Neural progenitor cell (in vitro differentiated cells): Measurements from ENCODE around the gene RAB8B. TPM values are rescaled to one million over a fixed set of nuclear protein-coding genes. Genes with fewer than 3 reads are reported as not detected.

ENCODE experiments used
- DNase-seq: peaks from one replicate; pipeline ENCODE4 v3.0.0-alpha.2; 2016; ENCODE audit warnings: low spot score
- H2AFZ ChIP-seq: fragments of 200-600 bp; sonication (generic); replicated peaks from 2 replicates; pipeline ENCODE4 v1.6.1; 2016; ENCODE audit warnings: antibody characterized with exemption
- H3F3A ChIP-seq: fragments of 200-600 bp; sonication (generic); 2 replicates; pipeline ENCODE4 v1.6.1; 2016; ENCODE audit warnings: antibody characterized with exemption, low read depth
- H3K27ac ChIP-seq: fragments of 200-600 bp; sonication (generic); 2 replicates; pipeline ENCODE4 v1.5.1; 2016; ENCODE audit warnings: mild to moderate bottlenecking
- H3K27me3 ChIP-seq: fragments of 200-600 bp; sonication (generic); 2 replicates; pipeline ENCODE4 v1.6.1; 2016; ENCODE audit warnings: mild to moderate bottlenecking, moderate library complexity
- H3K36me3 ChIP-seq: fragments of 200-600 bp; sonication (generic); 2 replicates; pipeline ENCODE4 v1.5.1; 2016
- H3K4me1 ChIP-seq: fragments of 200-600 bp; sonication (generic); 2 replicates; pipeline ENCODE4 v1.6.1; 2016; ENCODE audit warnings: mixed run types
- H3K4me2 ChIP-seq: fragments of 200-600 bp; sonication (generic); 2 replicates; pipeline ENCODE4 v1.6.1; 2016
- H3K4me3 ChIP-seq: fragments of 200-600 bp; sonication (generic); 2 replicates; pipeline ENCODE4 v1.5.1; 2016
- H3K79me2 ChIP-seq: fragments of 200-600 bp; sonication (generic); 2 replicates; pipeline ENCODE4 v1.6.1; 2016; ENCODE audit warnings: low read depth
- H3K9ac ChIP-seq: fragments of 200-600 bp; sonication (generic); 2 replicates; pipeline ENCODE4 v1.6.1; 2016
- H3K9me3 ChIP-seq: fragments of 200-600 bp; sonication (generic); 2 replicates; pipeline ENCODE4 v1.5.1; 2016; ENCODE audit warnings: low read depth
- H4K20me1 ChIP-seq: fragments of 200-600 bp; sonication (generic); 2 replicates; pipeline ENCODE4 v1.6.1; 2016; ENCODE audit warnings: low read depth
- H3K27ac Mint-ChIP-seq: 3 replicates; pipeline ENCODE4 v1.8.0; 2021; ENCODE audit warnings: mixed read lengths
- H3K27me3 Mint-ChIP-seq: 2 replicates; pipeline ENCODE4 v1.8.0; 2022; ENCODE audit warnings: low read depth, mild to moderate bottlenecking, inconsistent platforms, moderate library complexity, mixed read lengths; ENCODE audit not compliant: insufficient read depth
- H3K36me3 Mint-ChIP-seq: 3 replicates; pipeline ENCODE4 v1.8.0; 2021; ENCODE audit warnings: mixed read lengths
- H3K4me1 Mint-ChIP-seq: 3 replicates; pipeline ENCODE4 v1.8.0; 2021; ENCODE audit warnings: mixed read lengths
- H3K4me3 Mint-ChIP-seq: 3 replicates; pipeline ENCODE4 v1.8.0; 2021; ENCODE audit warnings: mild to moderate bottlenecking, moderate library complexity, mixed read lengths
- H3K9me3 Mint-ChIP-seq: 3 replicates; pipeline ENCODE4 v1.8.0; 2020; ENCODE audit warnings: mixed read lengths
- EZH2 ChIP-seq: fragments of 200-600 bp; sonication (generic); IDR thresholded peaks from 2 replicates; pipeline ENCODE4 v1.6.1; 2017; ENCODE audit warnings: antibody characterized with exemption, mild to moderate bottlenecking, moderate library complexity
- EZH2phosphoT487 ChIP-seq: fragments of 200-600 bp; sonication (generic); IDR thresholded peaks from 2 replicates; pipeline ENCODE4 v1.6.1; 2017; ENCODE audit warnings: antibody characterized with exemption
- total RNA-seq: library from RNA; depleted of rRNA; stranded (reverse); fragments of >200 nt; gene quantifications from 2 replicates; pipeline ENCODE4 v1.2.3, GENCODE V29; 2015; ENCODE audit warnings: low replicate concordance
- TF ChIP-seq, protein P1 (sequence below): fragments of 200-600 bp; sonication (generic); IDR thresholded peaks from 2 replicates; pipeline ENCODE4 v1.5.1; 2017; ENCODE audit warnings: antibody characterized with exemption, mild to moderate bottlenecking

The RAB8B gene
- total RNA-seq, 1 donor from 2014 or later: 107 TPM

DNA sequence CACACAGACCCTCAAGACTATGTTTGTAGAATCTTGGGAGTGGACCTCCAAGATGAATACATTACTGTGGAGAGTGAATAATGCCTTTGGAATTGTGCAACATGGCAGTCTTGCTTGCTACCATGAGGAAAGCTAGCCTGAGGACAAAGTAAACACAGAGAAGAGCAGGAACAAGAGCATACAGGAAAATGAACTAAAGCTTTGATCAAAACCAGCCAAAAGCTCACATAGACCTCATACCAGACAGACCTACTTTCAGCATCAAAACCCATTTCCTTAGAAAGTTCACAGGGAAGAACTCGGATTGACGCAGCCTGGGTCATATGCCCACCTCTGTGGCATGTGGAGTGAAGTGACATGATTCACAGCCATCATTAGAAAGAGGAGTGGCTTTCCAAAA is 3.3 kb upstream of the RAB8B start:
- H3K27ac Mint-ChIP-seq: no peak overlapping the region
- no peaks in the 10 kb centered on the region for H3K9me3 Mint-ChIP-seq
- peaks cover 39% of the 10 kb centered on the region for H3K4me1 Mint-ChIP-seq
- H3K36me3 Mint-ChIP-seq: no peaks in the 10 kb centered on the region
- H4K20me1 ChIP-seq: peaks cover 7% of the 10 kb centered on the region
- no peaks in the 10 kb centered on the region for H3K9me3 ChIP-seq
- H3K4me2 ChIP-seq: no peak overlapping the region
- H3K4me3 Mint-ChIP-seq: no peak overlapping the region
- no peaks in the 10 kb centered on the region for H3K36me3 ChIP-seq
- no peak for DNase-seq
- no peaks in the 10 kb centered on the region for H3K27me3 ChIP-seq
- H3K4me3 ChIP-seq: no peak overlapping the region
- H3K27me3 Mint-ChIP-seq: peaks cover 3% of the 10 kb centered on the region
- H3F3A ChIP-seq: peaks cover 12% of the 10 kb centered on the region
- H2AFZ ChIP-seq: no peak overlapping the region
- no peak overlapping the region for H3K27ac ChIP-seq
- H3K9ac ChIP-seq: no peak overlapping the region
- TF ChIP-seq, protein P1, sequence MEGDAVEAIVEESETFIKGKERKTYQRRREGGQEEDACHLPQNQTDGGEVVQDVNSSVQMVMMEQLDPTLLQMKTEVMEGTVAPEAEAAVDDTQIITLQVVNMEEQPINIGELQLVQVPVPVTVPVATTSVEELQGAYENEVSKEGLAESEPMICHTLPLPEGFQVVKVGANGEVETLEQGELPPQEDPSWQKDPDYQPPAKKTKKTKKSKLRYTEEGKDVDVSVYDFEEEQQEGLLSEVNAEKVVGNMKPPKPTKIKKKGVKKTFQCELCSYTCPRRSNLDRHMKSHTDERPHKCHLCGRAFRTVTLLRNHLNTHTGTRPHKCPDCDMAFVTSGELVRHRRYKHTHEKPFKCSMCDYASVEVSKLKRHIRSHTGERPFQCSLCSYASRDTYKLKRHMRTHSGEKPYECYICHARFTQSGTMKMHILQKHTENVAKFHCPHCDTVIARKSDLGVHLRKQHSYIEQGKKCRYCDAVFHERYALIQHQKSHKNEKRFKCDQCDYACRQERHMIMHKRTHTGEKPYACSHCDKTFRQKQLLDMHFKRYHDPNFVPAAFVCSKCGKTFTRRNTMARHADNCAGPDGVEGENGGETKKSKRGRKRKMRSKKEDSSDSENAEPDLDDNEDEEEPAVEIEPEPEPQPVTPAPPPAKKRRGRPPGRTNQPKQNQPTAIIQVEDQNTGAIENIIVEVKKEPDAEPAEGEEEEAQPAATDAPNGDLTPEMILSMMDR: no peak
- TF ChIP-seq EZH2 (no peak), EZH2phosphoT487 (no peak)
- peaks cover 20% of the 10 kb centered on the region for H3K4me1 ChIP-seq
- H3K79me2 ChIP-seq: peaks cover 13% of the 10 kb centered on the region

DNA sequence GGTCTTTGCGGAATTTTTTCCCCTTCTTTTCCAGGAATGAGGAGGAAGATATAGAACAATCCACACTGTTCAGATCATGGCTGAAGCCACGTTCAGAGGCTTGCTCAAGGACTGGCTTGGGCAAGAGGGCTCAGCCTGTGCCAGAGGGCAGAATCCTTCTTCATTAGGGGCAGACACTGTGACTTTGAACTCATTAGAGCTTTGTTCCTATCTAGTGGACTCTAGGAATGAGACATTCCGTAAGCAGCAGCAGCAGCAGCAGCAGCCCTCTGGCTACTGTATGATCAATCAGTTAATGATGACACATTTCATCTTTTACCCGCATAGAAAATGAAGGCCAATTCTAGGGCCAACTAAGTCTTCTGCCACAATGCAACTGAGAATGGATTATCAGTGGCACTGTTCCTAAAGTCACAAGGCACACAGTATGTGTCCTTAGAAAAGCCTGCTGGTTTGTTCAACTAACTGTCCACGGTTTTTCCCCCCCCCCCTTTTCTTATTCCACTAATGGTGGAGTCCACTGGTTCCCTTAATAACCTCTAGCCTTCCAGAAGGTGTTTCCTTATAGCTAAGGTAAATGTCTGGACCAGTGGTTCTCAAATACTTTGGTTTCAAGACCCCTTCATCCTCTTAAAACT is 1.7 kb upstream of the RAB8B start:
- Histone ChIP-seq H3K79me2 (peaks cover 30% of the 10 kb centered on the region), H3F3A (peaks cover 12% of the 10 kb centered on the region), H3K9me3 (no peaks in the 10 kb centered on the region), H3K4me3 (peak overlapping the region; percentile 98), H3K27ac (no peak overlapping the region), H3K27me3 (no peaks in the 10 kb centered on the region), H3K4me2 (peak overlapping the region; percentile 81), H3K9ac (no peak overlapping the region), H3K36me3 (no peaks in the 10 kb centered on the region), H3K4me1 (peaks cover 28% of the 10 kb centered on the region), H2AFZ (no peak overlapping the region), H4K20me1 (peaks cover 22% of the 10 kb centered on the region)
- Mint-ChIP-seq H3K4me3 (peak overlapping the region; percentile 88), H3K36me3 (no peaks in the 10 kb centered on the region), H3K27ac (peak overlapping the region; percentile 86), H3K4me1 (peaks cover 51% of the 10 kb centered on the region), H3K27me3 (peaks cover 3% of the 10 kb centered on the region), H3K9me3 (no peaks in the 10 kb centered on the region)
- DNase-seq: no peak
- no peak for TF ChIP-seq EZH2phosphoT487
- TF ChIP-seq EZH2: no peak
- TF ChIP-seq, protein P1: no peak

DNA sequence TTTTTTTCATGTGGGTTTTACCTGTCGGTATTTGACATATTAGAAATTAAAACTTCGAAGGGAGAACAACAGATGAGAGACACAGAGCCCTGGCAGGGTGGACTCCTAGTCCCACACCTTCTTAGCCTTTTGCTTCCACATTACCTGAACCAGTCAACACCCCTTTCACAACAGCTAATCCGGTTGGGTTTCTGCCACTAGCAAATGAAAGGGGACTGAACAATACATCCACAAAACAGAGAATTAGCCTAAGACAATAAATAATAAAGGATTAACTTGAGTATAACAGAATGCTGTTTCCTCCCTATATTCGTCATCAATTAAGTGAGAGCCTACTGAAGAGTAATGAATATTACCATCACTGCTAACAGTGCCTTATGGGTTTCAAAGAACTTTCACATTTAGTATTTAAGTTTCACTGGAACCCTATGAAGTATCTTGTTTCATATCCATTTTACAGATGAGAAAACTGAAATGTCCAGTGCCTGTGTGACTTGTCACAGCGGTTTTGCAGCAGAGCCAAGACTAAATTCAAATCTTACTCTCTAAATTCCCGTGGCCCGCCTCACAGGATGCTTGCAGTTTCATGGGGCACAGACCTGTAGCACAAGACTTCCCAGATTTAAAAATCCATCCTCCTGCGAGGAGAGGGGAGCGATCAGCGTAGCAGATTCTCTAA is 1.0 kb upstream of the RAB8B start:
- Histone ChIP-seq H2AFZ (peak overlapping the region; percentile 82), H3K4me1 (peaks cover 28% of the 10 kb centered on the region), H3K27ac (peak overlapping the region; percentile 9), H4K20me1 (peaks cover 22% of the 10 kb centered on the region), H3K9ac (peak overlapping the region; percentile 36), H3K4me2 (peak overlapping the region; percentile 81), H3F3A (peaks cover 12% of the 10 kb centered on the region), H3K79me2 (peaks cover 37% of the 10 kb centered on the region), H3K36me3 (no peaks in the 10 kb centered on the region), H3K9me3 (no peaks in the 10 kb centered on the region), H3K27me3 (no peaks in the 10 kb centered on the region), H3K4me3 (peak overlapping the region; percentile 98)
- H3K36me3 Mint-ChIP-seq: peaks cover 2% of the 10 kb centered on the region
- H3K27me3 Mint-ChIP-seq: peaks cover 3% of the 10 kb centered on the region
- H3K9me3 Mint-ChIP-seq: no peaks in the 10 kb centered on the region
- H3K4me3 Mint-ChIP-seq: peak overlapping the region; percentile 88
- H3K4me1 Mint-ChIP-seq: peaks cover 46% of the 10 kb centered on the region
- TF ChIP-seq, protein P1: no peak
- TF ChIP-seq EZH2: no peak
- peak; percentile 25 for TF ChIP-seq EZH2phosphoT487
- peak overlapping the region; percentile 98 for H3K27ac Mint-ChIP-seq
- DNase-seq: peak; percentile 34
